ENCODE results near the gene KDM2A.

KDM2A gene

GRCh38 chr11:67282876-67283371, 163.9 kb downstream of the KDM2A start:
- no peak for TF ChIP-seq CTCF (IDR thresholded peaks at IDR 0.05; ENCODE audit: low read depth, low read length, missing control alignments)
- no peak overlapping the region for H3K4me3 ChIP-seq (ENCODE audit: low read depth, low read length)
- no peak for DNase-seq (ENCODE audit: low read depth)

- no peak overlapping the region for H3K4me3 ChIP-seq (ENCODE audit: low read depth, low read length)
- DNase-seq (ENCODE audit: low read depth) = no peak
- no peak for TF ChIP-seq CTCF (IDR thresholded peaks at IDR 0.05; ENCODE audit: low read depth, low read length, missing control alignments)
Observed at GRCh38 chr11:67283481-67283963, 164.5 kb downstream of the KDM2A start.

- no peak overlapping the region for H3K4me3 ChIP-seq (ENCODE audit: low read depth, low read length)
- TF ChIP-seq CTCF (IDR thresholded peaks at IDR 0.05; ENCODE audit: low read depth, low read length, missing control alignments) = no peak
- DNase-seq (ENCODE audit: low read depth) = no peak
Observed at GRCh38 chr11:67284811-67285540, 165.9 kb downstream of the KDM2A start.

GRCh38 chr11:67285541-67286498, 166.8 kb downstream of the KDM2A start:
- H3K4me3 ChIP-seq (ENCODE audit: low read depth, low read length) = no peak overlapping the region
- no peak for DNase-seq (ENCODE audit: low read depth)
- no peak for TF ChIP-seq CTCF (IDR thresholded peaks at IDR 0.05; ENCODE audit: low read depth, low read length, missing control alignments)

GRCh38 chr11:67286621-67287333, 167.7 kb downstream of the KDM2A start:
- H3K4me3 ChIP-seq (ENCODE audit: low read depth, low read length) = no peak overlapping the region

More at GRCh38 chr11:67286621-67287333, 167.7 kb downstream of the KDM2A start:
- TF ChIP-seq CTCF (IDR thresholded peaks at IDR 0.05; ENCODE audit: low read depth, low read length, missing control alignments) = no peak
- DNase-seq (ENCODE audit: low read depth) = no peak

All from GM12864 (cell line).